Testis (tissue), 3 donors: ENCODE results near the gene SNRPA. TPM values are rescaled to one million over a fixed set of nuclear protein-coding genes. Genes with fewer than 3 reads are reported as not detected.
A peak's percentile ranks its signal among the peaks of the same experiment; 100 is the strongest.

Experiments used
- DNase-seq: peaks from one replicate; pipeline ENCODE4 v3.0.0-alpha.2; 2019
- H3K27ac ChIP-seq, 2 donors: fragments of 200-600 bp; sonication (generic); one replicate each; pipeline ENCODE4 v1.5.1; 2019
- H3K27me3 ChIP-seq: fragments of 200-600 bp; sonication (generic); one replicate; pipeline ENCODE4 v1.5.1; 2019
- H3K36me3 ChIP-seq: fragments of 200-600 bp; sonication (generic); one replicate; pipeline ENCODE4 v1.5.1; 2017; ENCODE audit warnings: low read depth; ENCODE audit errors: missing control alignments
- H3K4me1 ChIP-seq: fragments of 200-600 bp; sonication (generic); one replicate; pipeline ENCODE4 v1.5.1; 2019
- H3K4me3 ChIP-seq, 2 donors: fragments of 200-600 bp; sonication (generic); one replicate each; pipeline ENCODE4 v1.5.1; 2017 to 2019
- H3K9me3 ChIP-seq: fragments of 200-600 bp; sonication (generic); one replicate; pipeline ENCODE4 v1.5.1; 2017
- POLR2A ChIP-seq: fragments of 450-650 bp; IDR thresholded peaks from one replicate; pipeline ENCODE4 v1.6.1; 2017; ENCODE audit warnings: antibody characterized with exemption, mild to moderate bottlenecking, moderate library complexity
- WGBS, 2 donors: methylation state at CpG; one replicate each; pipeline ENCODE4 v1.1.5; 2018; 5-methylcytosine and 5-hydroxymethylcytosine counted together
- intact Hi-C: fragments of 100-400 bp; cut with DNase I; formaldehyde crosslinking; loops from one replicate; pipeline ENCODE4 v1.15.1; 2023; ENCODE audit warnings: low total_unique reads
- polyA plus RNA-seq: library from polyadenylated mRNA; stranded (reverse); fragments of 350-450 nt; fragmentation: Illumina TruSeq; extraction: RNeasy Lipid Tissue Mini Kit (QIAGEN cat#74804); gene quantifications from one replicate; pipeline ENCODE4 v1.2.3, GENCODE V29; 2014; ENCODE audit warnings: low read depth, low replicate concordance; ENCODE audit not compliant: insufficient read depth
- total RNA-seq, 2 donors: library from RNA; depleted of rRNA; stranded (reverse); fragments of >200 nt; gene quantifications; one replicate each; pipeline ENCODE4 v1.2.3, GENCODE V29; 2016
- TF ChIP-seq, protein P1 (sequence below), 3 experiments: fragments of 450-650 bp in 2 of 3; fragments of 200-600 bp in 1 of 3; sonication (generic) in 1 of 3; IDR thresholded peaks; one replicate each; pipeline ENCODE4 v1.5.1; 2016 to 2019; ENCODE audit warnings: antibody characterized with exemption in 3 of 3, mild to moderate bottlenecking in 2 of 3, moderate library complexity in 1 of 3

The SNRPA gene
- total and polyA plus RNA-seq, 3 donors from 2014 or later, result 67.8 to 91.5 (median 89.8) TPM

DNA sequence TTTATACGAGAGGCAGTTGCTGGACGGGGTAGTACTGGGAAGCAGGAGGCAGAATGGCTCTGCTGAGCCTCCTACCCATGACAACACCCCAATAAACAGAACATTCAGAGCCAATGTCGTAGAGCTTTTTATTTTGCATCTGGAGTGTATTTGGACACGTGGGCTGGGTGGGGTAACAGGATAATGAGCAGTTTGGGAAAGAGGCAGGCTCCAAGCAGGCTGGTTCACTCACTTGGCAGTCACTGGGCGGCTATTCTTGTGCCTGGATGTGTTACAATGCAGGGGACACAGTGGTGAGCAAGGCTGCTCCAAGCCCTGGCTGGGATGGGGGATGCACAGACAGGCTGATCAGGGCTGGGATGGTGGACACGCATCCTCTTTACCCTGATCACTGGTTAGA lies 10.3 kb upstream of the SNRPA start:
- Histone ChIP-seq H3K36me3 (no peaks in the 10 kb centered on the region), H3K4me1 (peaks cover 22% of the 10 kb centered on the region), H3K27me3 (no peaks in the 10 kb centered on the region), H3K4me3 (no peak overlapping the region), H3K27ac (peak overlapping the region; percentile 39 to 73), H3K9me3 (no peaks in the 10 kb centered on the region)
- intact Hi-C loops, result no loop called here
- peak; percentile 78 for DNase-seq
- WGBS, 2 donors, result 68 to 70% methylated on average over 6 of the region's 6 CpGs
- TF ChIP-seq, protein P1, sequence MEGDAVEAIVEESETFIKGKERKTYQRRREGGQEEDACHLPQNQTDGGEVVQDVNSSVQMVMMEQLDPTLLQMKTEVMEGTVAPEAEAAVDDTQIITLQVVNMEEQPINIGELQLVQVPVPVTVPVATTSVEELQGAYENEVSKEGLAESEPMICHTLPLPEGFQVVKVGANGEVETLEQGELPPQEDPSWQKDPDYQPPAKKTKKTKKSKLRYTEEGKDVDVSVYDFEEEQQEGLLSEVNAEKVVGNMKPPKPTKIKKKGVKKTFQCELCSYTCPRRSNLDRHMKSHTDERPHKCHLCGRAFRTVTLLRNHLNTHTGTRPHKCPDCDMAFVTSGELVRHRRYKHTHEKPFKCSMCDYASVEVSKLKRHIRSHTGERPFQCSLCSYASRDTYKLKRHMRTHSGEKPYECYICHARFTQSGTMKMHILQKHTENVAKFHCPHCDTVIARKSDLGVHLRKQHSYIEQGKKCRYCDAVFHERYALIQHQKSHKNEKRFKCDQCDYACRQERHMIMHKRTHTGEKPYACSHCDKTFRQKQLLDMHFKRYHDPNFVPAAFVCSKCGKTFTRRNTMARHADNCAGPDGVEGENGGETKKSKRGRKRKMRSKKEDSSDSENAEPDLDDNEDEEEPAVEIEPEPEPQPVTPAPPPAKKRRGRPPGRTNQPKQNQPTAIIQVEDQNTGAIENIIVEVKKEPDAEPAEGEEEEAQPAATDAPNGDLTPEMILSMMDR (IDR thresholded peaks at IDR 0.05), result no peak
- no peak for TF ChIP-seq POLR2A

DNA sequence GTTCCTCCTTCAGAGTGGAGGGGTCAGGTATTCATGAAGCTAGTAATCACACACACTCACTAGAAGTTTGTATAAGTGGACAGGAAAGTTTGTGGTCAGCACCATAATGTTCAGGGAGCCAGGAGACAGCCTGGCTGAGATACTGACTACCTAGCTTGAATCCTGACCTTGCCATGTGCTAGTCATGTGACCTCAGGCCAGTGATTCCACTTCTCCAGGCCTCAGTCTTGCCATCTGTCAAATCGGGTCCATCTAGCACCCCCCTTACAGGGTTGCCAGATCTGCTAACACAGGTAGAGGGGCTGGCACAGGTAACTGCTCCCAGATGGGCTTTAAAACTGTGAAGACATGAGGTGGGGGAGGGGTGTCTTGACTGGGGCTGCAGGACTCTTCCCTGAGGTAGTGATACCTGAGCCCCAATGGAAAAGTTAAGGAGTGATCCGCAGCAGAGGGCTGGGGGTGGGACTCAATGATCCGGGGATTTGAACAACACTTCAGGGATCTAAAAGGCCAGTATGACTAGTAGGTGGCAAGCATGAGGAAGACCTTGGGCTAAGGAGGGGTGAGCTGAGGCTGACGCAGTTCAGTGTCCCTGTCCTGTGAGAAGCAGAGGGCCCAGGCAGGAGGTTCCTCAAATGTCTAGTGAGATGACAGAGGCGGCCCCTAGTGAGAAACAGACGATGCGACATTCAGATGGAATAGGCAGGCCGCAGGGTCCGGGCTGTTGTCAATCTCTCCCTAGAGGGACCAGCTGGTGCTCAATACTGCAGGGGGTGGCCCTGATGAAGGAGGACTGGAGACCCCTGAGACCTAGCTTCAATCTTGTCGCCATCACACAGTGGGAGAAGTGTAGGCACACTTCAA lies 9.2 kb upstream of the SNRPA start:
- Histone ChIP-seq H3K27me3 (no peaks in the 10 kb centered on the region), H3K36me3 (no peaks in the 10 kb centered on the region), H3K9me3 (no peaks in the 10 kb centered on the region), H3K27ac (peak overlapping the region; percentile 39 to 73), H3K4me1 (peaks cover 23% of the 10 kb centered on the region), H3K4me3 (no peak overlapping the region)
- no peak for TF ChIP-seq POLR2A
- TF ChIP-seq, protein P1 (IDR thresholded peaks at IDR 0.05), result no peak
- DNase-seq, result no peak
- intact Hi-C loops, result no loop called here
- WGBS, 2 donors, result 89 to 90% methylated on average over 9 to 10 of the region's 10 CpGs

DNA sequence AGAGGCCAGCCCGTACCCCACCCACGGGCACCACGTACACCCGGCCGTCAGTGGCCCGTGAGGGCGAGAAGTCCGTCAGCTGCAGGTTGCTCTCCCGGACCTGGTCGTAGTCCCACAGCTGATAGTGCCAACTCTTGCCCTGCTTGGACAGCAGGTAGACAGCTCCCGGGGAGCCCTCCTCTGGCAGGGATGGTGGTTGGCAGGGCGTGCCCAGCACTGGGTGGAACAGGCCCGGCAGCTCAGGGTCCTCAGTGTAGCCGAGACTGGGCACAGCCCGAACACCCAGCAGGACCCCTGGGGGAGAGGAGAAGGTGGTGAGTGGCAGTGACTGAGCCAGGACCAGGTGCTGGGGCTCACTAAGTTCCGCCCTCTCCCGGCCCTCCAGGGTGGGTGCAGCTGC lies 8.5 kb upstream of the SNRPA start:
- Histone ChIP-seq H3K27ac (no peak overlapping the region), H3K4me1 (peaks cover 23% of the 10 kb centered on the region), H3K9me3 (no peaks in the 10 kb centered on the region), H3K4me3 (no peak overlapping the region), H3K36me3 (no peaks in the 10 kb centered on the region), H3K27me3 (no peaks in the 10 kb centered on the region)
- intact Hi-C loops, result no loop called here
- no peak for DNase-seq
- 88 to 92% methylated on average over 6 to 16 of the region's 17 CpGs for WGBS, 2 donors
- TF ChIP-seq, protein P1 (IDR thresholded peaks at IDR 0.05), result no peak
- no peak for TF ChIP-seq POLR2A

DNA sequence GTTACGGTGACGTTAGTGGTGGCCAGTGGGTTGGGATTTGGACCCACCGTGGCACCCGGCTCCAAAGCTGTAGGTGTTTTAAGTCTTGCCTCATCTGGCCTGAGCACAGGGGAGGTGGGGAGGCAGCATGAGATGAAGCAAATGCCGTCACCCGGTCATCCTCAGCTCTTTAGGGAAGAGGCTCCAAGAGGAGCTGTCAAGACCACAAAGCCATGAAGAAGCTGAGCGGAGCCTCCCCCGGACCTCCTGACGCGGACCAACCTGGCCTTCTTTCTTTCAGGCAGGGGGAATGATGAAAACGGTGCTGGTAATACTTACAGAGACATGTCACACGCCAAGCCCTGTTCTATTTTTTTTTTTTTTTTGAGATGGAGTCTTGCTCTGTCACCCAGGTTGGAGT lies 8.1 kb upstream of the SNRPA start:
- H3K27me3 ChIP-seq, result no peaks in the 10 kb centered on the region
- no peak overlapping the region for H3K4me3 ChIP-seq
- peaks cover 23% of the 10 kb centered on the region for H3K4me1 ChIP-seq
- 89 to 97% methylated on average over 10 to 12 of the region's 12 CpGs for WGBS, 2 donors
- intact Hi-C loops, result no loop called here
- DNase-seq, result no peak
- no peak for TF ChIP-seq POLR2A
- TF ChIP-seq, protein P1 (IDR thresholded peaks at IDR 0.05), result no peak
- no peak overlapping the region for H3K27ac ChIP-seq
- no peaks in the 10 kb centered on the region for H3K9me3 ChIP-seq
- H3K36me3 ChIP-seq, result no peaks in the 10 kb centered on the region

DNA sequence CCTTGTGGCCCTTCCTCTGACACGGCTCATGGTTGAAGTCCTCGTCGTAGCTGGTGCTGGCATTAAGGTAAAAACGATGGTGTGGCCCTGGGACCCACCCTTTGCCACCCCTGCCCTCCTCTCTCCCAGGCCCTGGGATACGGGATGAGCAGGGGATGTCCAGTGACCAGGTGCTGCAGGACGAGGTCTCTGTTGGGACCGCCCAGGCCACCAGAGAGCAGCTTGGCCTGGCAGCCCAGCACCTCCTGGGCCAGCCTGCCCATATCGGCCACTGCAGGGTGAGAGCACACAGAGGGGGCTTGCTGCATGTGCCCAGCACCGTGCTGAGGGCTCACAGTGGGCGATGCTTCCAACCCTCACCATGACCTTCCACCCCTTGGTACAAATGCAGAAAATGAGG lies 7.1 kb upstream of the SNRPA start:
- no peak for DNase-seq
- H3K36me3 ChIP-seq, result no peaks in the 10 kb centered on the region
- H3K27ac ChIP-seq, result no peak overlapping the region
- H3K27me3 ChIP-seq, result no peaks in the 10 kb centered on the region
- no peaks in the 10 kb centered on the region for H3K9me3 ChIP-seq
- no peak for TF ChIP-seq POLR2A
- TF ChIP-seq, protein P1 (IDR thresholded peaks at IDR 0.05), result no peak
- 91 to 95% methylated on average over 7 to 10 of the region's 10 CpGs for WGBS, 2 donors
- H3K4me1 ChIP-seq, result peaks cover 23% of the 10 kb centered on the region
- intact Hi-C loops, result no loop called here
- H3K4me3 ChIP-seq, result no peak overlapping the region
